Heart left ventricle (tissue), 16 donors: ENCODE measurements around the gene ADGRV1. TPM values are rescaled to one million over a fixed set of nuclear protein-coding genes. Genes with fewer than 3 reads are reported as not detected.
A peak's percentile ranks its signal among the peaks of the same experiment; 100 is the strongest.

ENCODE experiments used
- ATAC-seq, 4 donors: fragments of 200-7000 bp; cut with Tn5 transposase; one replicate each; pipeline ENCODE4 v1.9.1; 2020 to 2022; ENCODE audit warnings: moderate library complexity in 4 of 4, mild to moderate bottlenecking in 3 of 4, moderate number of reproducible peaks in 1 of 4
- DNase-seq, 5 donors: peaks; one replicate each; pipeline ENCODE4 v3.0.0-alpha.2; 2020
- H3K27ac ChIP-seq, 12 donors: fragments of 200-600 bp; sonication (generic) in 4 of 12; one replicate each; pipeline versions ENCODE4 v1.5.0 to v1.8.0; 2016 to 2022; ENCODE audit warnings: mild to moderate bottlenecking in 2 of 12
- H3K27me3 ChIP-seq, 9 donors: fragments of 200-600 bp; sonication (generic) in 2 of 9; one replicate each; pipeline versions ENCODE4 v1.5.1 to v1.8.0; 2016 to 2022; ENCODE audit warnings: mild to moderate bottlenecking in 3 of 9
- H3K36me3 ChIP-seq, 9 donors: fragments of 200-600 bp; sonication (generic) in 2 of 9; one replicate each; pipeline versions ENCODE4 v1.5.0 to v1.8.0; 2018 to 2022; ENCODE audit warnings: mild to moderate bottlenecking in 2 of 9
- H3K4me1 ChIP-seq, 12 donors: fragments of 200-600 bp; sonication (generic) in 4 of 12; one replicate each; pipeline versions ENCODE4 v1.5.0 to v1.8.0; 2016 to 2022; ENCODE audit warnings: mild to moderate bottlenecking in 3 of 12
- H3K4me3 ChIP-seq, 12 donors: fragments of 200-600 bp; sonication (generic) in 4 of 12; one replicate each; pipeline versions ENCODE4 v1.5.0 to v1.8.0; 2017 to 2022; ENCODE audit warnings: mild to moderate bottlenecking in 9 of 12, moderate library complexity in 4 of 12
- H3K9me3 ChIP-seq, 12 donors: fragments of 200-600 bp; sonication (generic) in 4 of 12; one replicate each; pipeline versions ENCODE4 v1.5.0 to v1.8.0; 2016 to 2022; ENCODE audit warnings: mild to moderate bottlenecking in 1 of 12
- POLR2A ChIP-seq, 2 donors: fragments of 450-650 bp; IDR thresholded peaks; one replicate each; pipeline ENCODE4 v1.6.1; 2017; ENCODE audit warnings: antibody characterized with exemption in 2 of 2, mild to moderate bottlenecking in 2 of 2, moderate library complexity in 2 of 2
- WGBS, 4 donors: extraction: QIAGEN DNeasy Blood & Tissue Kit in 2 of 4; methylation state at CpG; one replicate each; pipeline versions ENCODE4 v1.1.5 to v1.1.7; 2013 to 2018; 5-methylcytosine and 5-hydroxymethylcytosine counted together
- intact Hi-C, 10 donors: fragments of 100-400 bp; cut with DNase I; formaldehyde crosslinking; loops; one replicate each; pipeline versions ENCODE4 v1.11.1 to v1.14.2; 2022
- polyA plus RNA-seq, 2 donors: library from polyadenylated mRNA; stranded (reverse); fragments of 200-250 nt; gene quantifications; one replicate each; pipeline ENCODE4 v1.2.3, GENCODE V29; 2013
- total RNA-seq, 9 donors: library from RNA; depleted of rRNA in 2 of 9; stranded (reverse); fragments of >200 nt in 2 of 9; fragmentation: NEBNext Ultra II Directional in 3 of 9; extraction: Animal tissue kit (Norgen Biotek cat#: 25700) in 3 of 9; gene quantifications; one replicate each; pipeline versions ENCODE4 v1.1.0 to v1.2.4, GENCODE V29; 2016 to 2023
- TF ChIP-seq, protein P1 (sequence below), 12 donors: fragments of 200-600 bp; sonication (generic) in 4 of 12; IDR thresholded peaks; one replicate each; pipeline versions ENCODE4 v1.5.0 to v1.8.0; 2018 to 2022; ENCODE audit warnings: antibody characterized with exemption in 12 of 12, mild to moderate bottlenecking in 5 of 12
- donor health status: ischemic (EF 13 %, LVEDD 7.1; RV severe dilation, severe dysfunction).
- donor health status: healthy with polysubstance abuse.
- donor health status: DM: no; HTN: yes; CAD: no.
- donor health status: DM: no; HTN: no; CAD: no.
- donor health status: ischemic (EF 25% LVEDD 6.9; RV normal size, moderate dysfunction).
- donor health status: ischemic (EF 25% LVEDD 5.7; RV mildly dilated, moderate dysfunction).
- donor health status: healthy.
- donor health status: DM: yes; HTN: yes; CAD: no.
- donor health status: ischemic (EF 35%, LVEDD 5.7; RV mildly dilated, moderate dysfunction).
- donor health status: nonischemic (EF 11% LVEDD 7.7; RV severe dilation, severe dysfunction).
- donor health status: DM: yes; HTN: yes; CAD: no.
- donor health status: PGD.
- donor health status: ischemic (EF 29% LVEDD 5.4; RV normal size, mild dysfunction).
- donor health status: nonischemic (EF 23%, LVEDD 6.1; RV moderate dilation, normal function).

The ADGRV1 gene
- total and polyA plus RNA-seq, 11 donors = 0.25 to 0.29 TPM; not detected in 9

DNA sequence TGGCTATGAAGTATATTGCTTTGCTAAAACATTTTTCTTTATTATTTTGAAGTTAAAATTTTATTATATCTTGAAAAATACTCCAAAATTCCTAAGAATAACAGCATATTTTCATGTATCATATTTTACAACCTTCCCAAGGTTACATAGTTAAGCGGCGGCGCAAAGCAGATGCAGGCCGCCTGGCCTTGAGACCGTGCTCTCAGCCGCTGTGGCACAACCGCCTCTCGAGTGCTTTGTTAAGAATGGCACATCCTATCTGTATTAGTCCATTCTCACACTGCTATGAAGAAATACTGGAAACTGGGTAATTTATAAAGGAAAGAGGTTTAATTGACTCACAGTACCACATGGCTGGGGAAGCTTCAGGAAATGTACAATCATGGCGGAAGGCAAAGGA, 595.7 kb downstream of the ADGRV1 start:
- no peaks in the 10 kb centered on the region for H3K27me3 ChIP-seq
- no peaks in the 10 kb centered on the region for H3K36me3 ChIP-seq
- ATAC-seq (no peak), DNase-seq (no peak)
- no peaks in the 10 kb centered on the region for H3K9me3 ChIP-seq
- peaks cover 0 to 20% (median 3%) of the 10 kb centered on the region in 12 donors for H3K4me1 ChIP-seq
- TF ChIP-seq POLR2A (IDR thresholded peaks at IDR 0.05) = no peak
- TF ChIP-seq, protein P1, sequence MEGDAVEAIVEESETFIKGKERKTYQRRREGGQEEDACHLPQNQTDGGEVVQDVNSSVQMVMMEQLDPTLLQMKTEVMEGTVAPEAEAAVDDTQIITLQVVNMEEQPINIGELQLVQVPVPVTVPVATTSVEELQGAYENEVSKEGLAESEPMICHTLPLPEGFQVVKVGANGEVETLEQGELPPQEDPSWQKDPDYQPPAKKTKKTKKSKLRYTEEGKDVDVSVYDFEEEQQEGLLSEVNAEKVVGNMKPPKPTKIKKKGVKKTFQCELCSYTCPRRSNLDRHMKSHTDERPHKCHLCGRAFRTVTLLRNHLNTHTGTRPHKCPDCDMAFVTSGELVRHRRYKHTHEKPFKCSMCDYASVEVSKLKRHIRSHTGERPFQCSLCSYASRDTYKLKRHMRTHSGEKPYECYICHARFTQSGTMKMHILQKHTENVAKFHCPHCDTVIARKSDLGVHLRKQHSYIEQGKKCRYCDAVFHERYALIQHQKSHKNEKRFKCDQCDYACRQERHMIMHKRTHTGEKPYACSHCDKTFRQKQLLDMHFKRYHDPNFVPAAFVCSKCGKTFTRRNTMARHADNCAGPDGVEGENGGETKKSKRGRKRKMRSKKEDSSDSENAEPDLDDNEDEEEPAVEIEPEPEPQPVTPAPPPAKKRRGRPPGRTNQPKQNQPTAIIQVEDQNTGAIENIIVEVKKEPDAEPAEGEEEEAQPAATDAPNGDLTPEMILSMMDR (IDR thresholded peaks at IDR 0.05) = no peak
- no peak overlapping the region for H3K27ac ChIP-seq
- no peak overlapping the region for H3K4me3 ChIP-seq
- intact Hi-C loops = loop anchor here in 1 of 10 donors (5.0 kb wide), 1 partner anchor 42 kb away; no protein-coding TSS in a partner anchor
- 96 to 99% (median 97%) methylated on average over 9 of the region's 9 CpGs for WGBS, 4 donors

DNA sequence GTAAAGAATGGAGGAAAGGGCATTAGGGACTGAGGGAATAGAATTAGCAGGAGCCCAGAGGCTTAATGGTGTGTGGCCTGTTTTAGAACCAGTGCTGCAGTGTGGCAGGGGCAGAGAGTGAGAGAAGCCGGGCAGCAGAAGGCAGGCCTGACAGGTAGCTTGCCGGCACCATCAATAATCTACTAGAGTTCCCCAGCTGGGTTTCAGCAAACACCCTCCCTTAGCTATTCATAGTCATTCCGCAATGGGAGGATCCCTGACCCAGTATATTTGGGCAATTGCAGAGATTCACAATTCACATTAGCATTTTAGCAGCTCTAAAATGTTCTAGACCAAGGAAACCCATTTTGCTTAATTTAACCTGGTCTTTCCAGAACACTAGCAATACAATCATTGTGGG, 596.7 kb downstream of the ADGRV1 start:
- H3K9me3 ChIP-seq = no peaks in the 10 kb centered on the region
- TF ChIP-seq, protein P1 (IDR thresholded peaks at IDR 0.05) = no peak
- TF ChIP-seq POLR2A (IDR thresholded peaks at IDR 0.05) = no peak
- H3K4me1 ChIP-seq = peaks cover 0 to 20% (median 3%) of the 10 kb centered on the region in 12 donors
- H3K27me3 ChIP-seq = no peaks in the 10 kb centered on the region
- ATAC-seq (no peak), DNase-seq (no peak)
- intact Hi-C loops = no loop called here
- WGBS, 4 donors = 88 to 94% (median 91%) methylated on average over 3 of the region's 3 CpGs
- H3K36me3 ChIP-seq = no peaks in the 10 kb centered on the region
- H3K27ac ChIP-seq = no peak overlapping the region
- no peak overlapping the region for H3K4me3 ChIP-seq

DNA sequence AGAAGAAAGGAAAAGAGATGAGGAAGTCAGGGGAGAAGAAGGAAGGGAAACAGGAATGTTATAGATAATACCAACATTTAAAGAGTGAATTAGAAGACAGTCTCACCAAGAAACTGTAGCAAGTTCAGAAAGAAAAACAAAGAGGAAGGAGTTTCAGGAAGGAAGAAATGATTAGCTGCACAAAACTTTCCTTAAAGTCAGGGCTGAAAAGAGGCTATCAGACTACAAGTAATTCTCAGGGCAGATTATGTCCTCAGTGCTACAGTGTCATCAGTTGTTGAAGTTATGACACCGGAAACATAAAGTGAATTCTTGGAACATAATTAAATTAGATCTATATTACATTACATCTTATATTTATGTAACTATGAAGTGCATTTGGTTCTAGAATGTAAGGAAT, 597.6 kb downstream of the ADGRV1 start:
- intact Hi-C loops = no loop called here
- TF ChIP-seq, protein P1 (IDR thresholded peaks at IDR 0.05) = no peak
- TF ChIP-seq POLR2A (IDR thresholded peaks at IDR 0.05) = no peak
- H3K27me3 ChIP-seq = no peaks in the 10 kb centered on the region
- 62 to 81% (median 69%) methylated on average over 1 of the region's 1 CpG for WGBS, 4 donors
- no peaks in the 10 kb centered on the region for H3K9me3 ChIP-seq
- no peak for ATAC-seq
- H3K4me3 ChIP-seq = no peak overlapping the region
- H3K4me1 ChIP-seq = peaks cover 0 to 20% (median 1%) of the 10 kb centered on the region in 12 donors
- H3K36me3 ChIP-seq = no peaks in the 10 kb centered on the region
- no peak for DNase-seq
- H3K27ac ChIP-seq = peak overlapping the region in 1 of 12 donors; percentile 52

DNA sequence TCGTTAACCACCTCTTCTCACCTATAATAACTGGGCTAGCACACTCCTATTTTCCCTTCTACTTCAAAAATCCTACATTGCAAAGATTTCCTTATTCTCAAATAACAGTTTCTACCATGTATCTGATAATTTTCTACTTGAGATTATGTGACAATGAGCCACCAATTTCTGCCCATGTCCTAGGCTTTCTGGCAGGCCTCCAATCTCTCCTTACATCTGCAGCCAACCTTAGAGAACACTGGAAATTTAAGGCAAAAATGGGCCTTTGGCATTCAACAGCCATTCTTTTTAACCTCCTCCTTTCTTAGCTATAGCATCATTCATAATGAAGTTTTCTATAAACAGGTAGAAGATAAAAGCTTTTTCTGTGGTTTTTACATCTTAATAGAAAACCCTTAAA, 599.4 kb downstream of the ADGRV1 start:
- DNase-seq (no peak), ATAC-seq (no peak)
- Histone ChIP-seq H3K4me3 (no peak overlapping the region), H3K36me3 (no peaks in the 10 kb centered on the region), H3K27ac (no peak overlapping the region), H3K9me3 (no peaks in the 10 kb centered on the region), H3K4me1 (peaks cover 0 to 25% (median 4%) of the 10 kb centered on the region in 12 donors), H3K27me3 (no peaks in the 10 kb centered on the region)
- intact Hi-C loops = no loop called here
- 87 to 97% (median 95%) methylated on average over 1 of the region's 1 CpG for WGBS, 4 donors
- TF ChIP-seq, protein P1 (IDR thresholded peaks at IDR 0.05) = no peak
- TF ChIP-seq POLR2A (IDR thresholded peaks at IDR 0.05) = no peak
